ENCODE results near the gene FBN3.
"Not testable (repeated sequence)": the region's sequence is repeated elsewhere in the genome, so short reads cannot be mapped to it uniquely, and the experiment has no call there.

The FBN3 gene

GRCh38 chr19:8046569-8047165 lies 102.7 kb downstream of the FBN3 start:
- no peak for DNase-seq

- DNase-seq: no peak
These were observed 103.4 kb downstream of the FBN3 start for GRCh38 chr19:8045872-8046568.

DNA sequence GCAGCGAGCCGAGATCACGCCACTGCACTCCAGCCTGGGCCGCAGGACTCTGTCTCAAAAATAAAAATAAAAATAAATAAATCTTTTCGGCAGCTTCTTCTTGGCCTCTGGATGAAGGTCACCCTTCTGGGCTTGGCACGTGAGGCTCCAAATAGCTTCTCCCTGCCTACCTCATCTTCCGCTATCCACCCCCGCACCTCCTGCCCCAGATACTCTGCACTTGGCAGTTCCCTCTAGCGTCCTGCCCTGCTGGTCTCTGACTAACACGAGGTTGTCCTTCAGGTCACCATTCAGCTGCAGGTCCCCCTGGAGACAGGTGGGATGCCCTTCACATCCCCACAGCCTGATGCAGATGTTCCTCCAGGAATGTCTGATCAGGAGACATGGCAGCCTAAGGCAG lies 105.4 kb downstream of the FBN3 start:
- no peak for DNase-seq

DNA sequence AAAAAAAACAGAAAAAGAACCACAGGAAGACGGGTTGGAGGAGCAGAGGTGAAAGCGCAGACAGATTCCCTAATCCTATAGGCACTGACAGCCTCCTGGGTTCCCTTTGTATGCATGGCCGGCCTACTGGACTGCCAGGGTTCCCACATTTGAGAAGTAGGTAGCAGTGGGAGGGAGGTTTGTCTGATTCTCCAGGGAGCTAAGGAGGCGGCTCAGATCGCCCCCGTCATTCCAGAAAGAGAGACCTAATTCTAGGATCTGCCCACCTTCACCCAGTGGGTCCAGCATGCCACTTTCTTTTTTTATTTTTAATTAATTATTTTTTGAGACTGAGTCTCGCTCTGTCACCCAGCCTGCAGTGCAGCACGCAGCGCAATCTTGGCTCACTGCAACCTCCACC lies 106.5 kb downstream of the FBN3 start:
- no peak for DNase-seq

DNA sequence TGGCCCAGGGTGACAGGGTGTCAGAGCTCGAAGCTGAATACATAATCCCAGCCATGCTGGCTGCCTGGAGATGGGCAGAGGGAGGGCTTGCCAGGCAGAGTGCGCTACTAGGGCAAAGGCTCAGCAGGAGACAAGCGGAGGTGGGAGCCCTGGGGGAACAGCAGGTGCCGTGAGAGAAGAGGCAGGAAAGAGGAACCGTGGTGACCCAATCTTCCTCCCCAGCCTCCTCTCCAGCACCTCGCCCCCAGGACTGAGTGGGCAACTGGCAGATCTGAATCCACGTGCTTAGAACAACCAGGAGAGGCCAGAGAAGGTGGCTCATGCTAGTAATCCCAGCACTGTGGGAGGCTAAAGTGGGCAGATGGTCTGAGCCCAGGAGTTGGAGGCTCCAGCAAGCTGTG lies 107.9 kb downstream of the FBN3 start:
- no peak for DNase-seq

- no peak for DNase-seq
These were observed 110.2 kb downstream of the FBN3 start for GRCh38 chr19:8039231-8039630.

DNA sequence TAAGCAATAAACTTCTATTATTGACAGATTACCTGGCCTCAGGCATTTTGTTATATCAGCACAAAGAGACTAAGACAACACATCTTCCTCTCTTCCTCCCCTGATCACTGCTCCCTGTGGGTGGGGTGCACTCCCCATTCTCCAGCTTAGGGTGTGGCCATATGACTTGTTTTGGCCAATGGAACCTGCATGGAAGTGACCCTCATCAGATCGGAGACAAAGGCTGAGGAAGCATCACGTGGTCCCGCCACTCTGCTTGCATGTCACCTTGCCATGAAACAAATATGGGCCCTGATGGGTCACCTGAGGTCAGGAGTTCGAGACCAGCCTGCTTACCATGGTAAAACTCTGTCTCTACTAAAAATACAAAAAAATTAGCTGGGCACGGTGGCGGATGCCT lies 110.6 kb downstream of the FBN3 start:
- DNase-seq: no peak

DNA sequence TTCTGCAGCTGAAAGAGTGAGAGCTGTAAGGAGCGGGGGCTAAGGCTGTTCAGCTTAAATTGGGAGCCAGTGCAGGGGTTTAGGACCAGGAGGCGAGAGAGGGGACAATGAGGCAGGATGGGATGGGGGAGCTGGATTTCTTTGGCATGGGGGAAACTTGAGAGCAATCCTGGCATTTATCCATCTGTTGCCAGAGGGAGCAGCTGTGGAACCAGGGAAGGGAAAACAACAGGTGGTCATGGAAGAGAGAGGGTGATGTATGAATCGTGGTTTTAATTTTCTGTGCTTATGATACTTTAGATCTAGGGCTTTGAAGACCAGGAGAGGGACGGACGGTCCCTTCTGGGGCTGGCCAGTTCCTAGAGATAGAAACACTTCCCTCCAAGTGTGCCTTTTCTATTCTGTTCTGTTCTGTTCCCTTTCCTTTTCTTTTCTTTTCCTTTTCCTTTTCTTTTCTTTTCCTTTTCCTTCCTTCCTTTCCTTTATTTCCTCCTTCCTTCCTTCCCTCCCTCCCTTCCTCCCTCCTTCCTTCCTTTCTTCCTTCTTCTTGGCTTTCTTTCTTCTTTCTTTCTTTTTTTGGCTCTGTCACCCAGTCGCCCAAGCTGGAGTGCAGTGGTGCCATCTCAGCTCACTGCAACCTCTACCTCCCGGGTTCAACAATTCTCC lies 112.8 kb downstream of the FBN3 start:
- no peak for DNase-seq

GRCh38 chr19:8034178-8034525 lies 115.2 kb downstream of the FBN3 start:
- no peak for DNase-seq

- DNase-seq: not testable (repeated sequence)
These were observed 115.9 kb downstream of the FBN3 start for GRCh38 chr19:8033287-8034177.

DNA sequence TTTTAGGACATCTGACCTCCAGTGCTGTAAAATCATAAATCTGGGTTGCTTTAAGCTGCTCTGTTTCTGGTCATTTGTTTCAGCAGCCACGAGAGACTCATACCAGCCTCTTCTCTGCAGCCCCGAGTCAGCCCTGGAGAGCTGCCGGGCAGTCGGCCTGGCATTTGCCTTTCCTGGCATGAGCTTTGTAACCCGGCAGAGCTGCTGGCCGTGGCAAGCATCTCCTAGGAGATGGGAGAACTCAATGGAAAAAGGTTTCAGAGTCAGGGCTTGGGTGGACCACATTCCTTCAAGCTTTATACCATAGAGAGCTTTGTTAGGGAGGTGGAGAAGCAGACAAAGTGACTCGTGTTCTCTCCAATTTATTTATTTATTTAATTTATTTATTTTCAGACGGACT lies 118.4 kb downstream of the FBN3 start:
- no peak for DNase-seq

GRCh38 chr19:8028951-8029491 lies 120.4 kb downstream of the FBN3 start:
- DNase-seq: no peak

DNA sequence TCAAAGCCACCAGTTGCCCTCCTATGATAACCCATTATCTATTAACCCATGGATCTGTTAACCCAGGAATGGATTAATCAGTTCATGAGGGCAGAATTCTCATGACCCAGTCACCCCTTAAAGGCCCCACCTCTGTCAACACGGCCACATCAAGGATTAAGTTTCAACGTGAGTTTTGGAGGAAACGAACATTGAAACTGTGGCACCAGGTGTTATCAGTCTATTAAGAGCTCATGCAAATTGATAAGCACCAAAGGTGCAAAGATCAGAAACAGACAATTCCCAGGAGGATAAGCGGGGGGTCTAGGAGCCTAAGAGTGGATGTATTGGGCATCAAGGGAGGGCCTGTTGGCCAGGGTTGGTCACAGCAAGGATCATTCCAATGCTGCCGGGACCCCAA lies 124.1 kb downstream of the FBN3 start:
- DNase-seq: no peak

GRCh38 chr19:8024256-8024655 lies 125.1 kb downstream of the FBN3 start:
- DNase-seq: not testable (repeated sequence)

DNA sequence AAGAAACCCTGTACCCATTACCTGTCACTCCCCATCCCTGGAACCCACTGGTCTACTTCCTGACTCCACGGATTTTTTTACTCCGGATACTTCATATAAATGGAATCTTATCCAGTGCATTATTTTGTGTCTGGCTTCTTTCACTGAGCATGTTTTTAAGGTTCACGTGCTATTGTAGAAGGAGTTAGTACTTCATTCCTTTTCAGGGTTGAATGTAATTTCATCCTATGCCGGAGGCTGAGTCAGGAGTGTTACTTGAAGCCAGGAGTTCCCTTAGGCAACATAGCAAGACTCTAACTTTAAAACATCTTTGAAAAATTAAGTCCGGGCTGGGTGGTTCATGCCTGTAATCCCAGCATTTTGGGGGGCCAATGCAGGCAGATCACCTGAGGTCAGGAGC lies 126.0 kb downstream of the FBN3 start:
- no peak for DNase-seq

GRCh38 chr19:8022275-8022674 lies 127.1 kb downstream of the FBN3 start:
- DNase-seq: no peak

- DNase-seq: no peak
These were observed 128.0 kb downstream of the FBN3 start for GRCh38 chr19:8021374-8021773.

- DNase-seq: no peak
These were observed 128.7 kb downstream of the FBN3 start for GRCh38 chr19:8020681-8021080.

DNA sequence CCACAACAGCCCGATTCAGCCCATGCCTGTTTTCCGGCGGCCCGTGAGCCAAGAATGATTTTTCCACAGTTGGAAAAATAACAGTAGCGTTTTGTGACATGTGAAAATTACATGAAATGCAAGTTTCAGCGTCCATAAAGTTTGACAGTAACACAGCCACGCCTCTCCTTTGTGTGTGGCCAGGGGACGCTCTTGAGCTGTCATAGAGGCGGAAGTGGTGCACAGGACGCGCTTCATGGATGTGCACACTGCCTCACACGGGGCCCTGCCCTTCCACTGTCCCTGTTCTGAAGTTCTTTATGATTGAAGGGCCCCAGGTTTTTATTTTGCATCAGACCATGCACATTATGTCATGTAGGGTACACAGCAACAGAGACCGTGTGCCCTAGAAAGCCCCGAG lies 131.6 kb downstream of the FBN3 start:
- peak; percentile 50 for DNase-seq

All from CD4-positive, alpha-beta T cell treated with Interleukin-21 for 1 hour (primary cell).